Measurements from ENCODE around the gene GPR137.

Gene GPR137

GRCh38 chr11:64292460-64293254 lies 7.0 kb downstream of the GPR137 start:
- peak overlapping the region; percentile 11 to 14 for H3K4me3 ChIP-seq (replicated peaks in 1 of 2; ENCODE audit: low read depth in 2 of 2, low read length in 2 of 2)
- no peak for TF ChIP-seq CTCF (IDR thresholded peaks at IDR 0.05; ENCODE audit: low read depth, low read length)

GRCh38 chr11:64294774-64295173 lies 9.1 kb downstream of the GPR137 start:
- no peak overlapping the region for H3K4me3 ChIP-seq (replicated peaks in 1 of 2; ENCODE audit: low read depth in 2 of 2, low read length in 2 of 2)
- DNase-seq (ENCODE audit: low read depth in 2 of 2) = peak in 1 of 2 donors; percentile 47
- no peak for TF ChIP-seq CTCF (IDR thresholded peaks at IDR 0.05; ENCODE audit: low read depth, low read length)

More at GRCh38 chr11:64292460-64293254, 7.0 kb downstream of the GPR137 start:
- DNase-seq (ENCODE audit: low read depth in 2 of 2) = no peak

- no peak overlapping the region for H3K4me3 ChIP-seq (replicated peaks in 1 of 2; ENCODE audit: low read depth in 2 of 2, low read length in 2 of 2)
Observed at GRCh38 chr11:64295760-64296159, 10.1 kb downstream of the GPR137 start.

GRCh38 chr11:64296236-64296635 lies 10.6 kb downstream of the GPR137 start:
- no peak for DNase-seq (ENCODE audit: low read depth in 2 of 2)
- TF ChIP-seq CTCF (IDR thresholded peaks at IDR 0.05; ENCODE audit: low read depth, low read length) = no peak
- H3K4me3 ChIP-seq (replicated peaks in 1 of 2; ENCODE audit: low read depth in 2 of 2, low read length in 2 of 2) = no peak overlapping the region

More at GRCh38 chr11:64295760-64296159, 10.1 kb downstream of the GPR137 start:
- TF ChIP-seq CTCF (IDR thresholded peaks at IDR 0.05; ENCODE audit: low read depth, low read length) = no peak
- no peak for DNase-seq (ENCODE audit: low read depth in 2 of 2)

GRCh38 chr11:64296830-64297698 lies 11.4 kb downstream of the GPR137 start:
- TF ChIP-seq CTCF (IDR thresholded peaks at IDR 0.05; ENCODE audit: low read depth, low read length) = no peak
- no peak for DNase-seq (ENCODE audit: low read depth in 2 of 2)
- no peak overlapping the region for H3K4me3 ChIP-seq (replicated peaks in 1 of 2; ENCODE audit: low read depth in 2 of 2, low read length in 2 of 2)

GRCh38 chr11:64297699-64298358 lies 12.2 kb downstream of the GPR137 start:
- DNase-seq (ENCODE audit: low read depth in 2 of 2) = no peak
- no peak for TF ChIP-seq CTCF (IDR thresholded peaks at IDR 0.05; ENCODE audit: low read depth, low read length)

More at GRCh38 chr11:64297699-64298358, 12.2 kb downstream of the GPR137 start:
- no peak overlapping the region for H3K4me3 ChIP-seq (replicated peaks in 1 of 2; ENCODE audit: low read depth in 2 of 2, low read length in 2 of 2)
